Stimulated activated effector memory CD8-positive, alpha-beta T cell treated with anti-CD3 and anti-CD28 coated beads, Interleukin-12 subunit alpha, Interleukin-12 subunit beta, amount 100 ng/mL, for 72 hours (primary cell): ENCODE data around the gene BLMH.

Experiments
- ATAC-seq: fragments of 150-1000 bp; cut with Tn5 transposase; 2 replicates; pipeline ENCODE4 v1.10.0; 2021
- DNase-seq, 2 donors: peaks; one replicate each; pipeline ENCODE4 v3.0.0; 2021 to 2022; ENCODE audit warnings: low spot score in 2 of 2
- H3K27ac Mint-ChIP-seq: one replicate; pipeline ENCODE4 v1.8.0; 2022; ENCODE audit warnings: mild to moderate bottlenecking, mixed read lengths
- H3K36me3 Mint-ChIP-seq: one replicate; pipeline ENCODE4 v1.8.0; 2022; ENCODE audit warnings: mild to moderate bottlenecking, mixed read lengths
- H3K4me1 Mint-ChIP-seq: one replicate; pipeline ENCODE4 v1.8.0; 2022; ENCODE audit warnings: mixed read lengths
- H3K4me3 Mint-ChIP-seq: one replicate; pipeline ENCODE4 v1.8.0; 2022; ENCODE audit warnings: mild to moderate bottlenecking, mixed read lengths
- H3K9me3 Mint-ChIP-seq: one replicate; pipeline ENCODE4 v1.8.0; 2022; ENCODE audit warnings: mixed read lengths

BLMH gene

DNA sequence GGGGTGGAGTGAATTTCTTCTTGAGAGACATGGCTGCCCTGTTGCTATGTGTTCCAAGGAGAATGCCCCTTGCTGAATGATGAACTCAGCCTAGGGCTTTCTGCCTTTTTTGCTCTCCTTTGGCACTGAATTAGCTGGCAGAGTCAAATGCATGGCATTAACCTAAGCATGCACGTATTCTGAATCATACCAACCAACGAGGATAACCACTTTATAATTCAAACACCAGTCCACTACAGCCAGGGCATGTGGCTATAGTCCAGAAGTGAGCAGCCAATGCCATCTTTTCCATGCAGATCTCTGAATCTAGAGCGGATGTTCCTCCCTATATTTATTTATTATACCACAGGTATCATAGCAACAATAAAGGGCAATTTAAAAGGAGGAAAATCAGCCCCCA lies 26.4 kb upstream of the BLMH start:
- Mint-ChIP-seq H3K9me3 (no peaks in the 10 kb centered on the region), H3K27ac (no peak overlapping the region), H3K36me3 (no peaks in the 10 kb centered on the region), H3K4me1 (peaks cover 11% of the 10 kb centered on the region), H3K4me3 (no peak overlapping the region)
- ATAC-seq = no peak
- no peak for DNase-seq

DNA sequence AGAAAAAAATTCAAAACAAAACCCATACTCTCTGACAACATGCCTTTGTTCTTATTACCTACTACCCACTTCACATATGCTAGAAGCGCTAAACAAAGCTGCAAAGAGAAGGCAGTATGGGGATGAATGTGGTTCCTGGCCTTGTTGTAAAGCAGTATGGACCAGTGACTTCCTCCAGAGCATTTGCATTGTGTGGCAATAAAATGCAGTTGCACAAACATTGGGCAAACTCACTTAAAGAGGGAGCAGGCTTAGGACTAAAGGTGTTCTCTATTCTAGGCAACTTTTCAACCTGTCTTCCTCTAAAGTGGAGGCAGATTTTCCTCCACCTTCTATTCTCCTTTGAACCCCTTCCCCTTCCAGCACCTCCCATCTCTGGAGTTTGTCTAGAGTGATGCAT lies 25.0 kb upstream of the BLMH start:
- Mint-ChIP-seq H3K4me3 (no peak overlapping the region), H3K27ac (no peak overlapping the region), H3K36me3 (no peaks in the 10 kb centered on the region), H3K4me1 (peaks cover 6% of the 10 kb centered on the region), H3K9me3 (no peaks in the 10 kb centered on the region)
- no peak for ATAC-seq
- DNase-seq = no peak

DNA sequence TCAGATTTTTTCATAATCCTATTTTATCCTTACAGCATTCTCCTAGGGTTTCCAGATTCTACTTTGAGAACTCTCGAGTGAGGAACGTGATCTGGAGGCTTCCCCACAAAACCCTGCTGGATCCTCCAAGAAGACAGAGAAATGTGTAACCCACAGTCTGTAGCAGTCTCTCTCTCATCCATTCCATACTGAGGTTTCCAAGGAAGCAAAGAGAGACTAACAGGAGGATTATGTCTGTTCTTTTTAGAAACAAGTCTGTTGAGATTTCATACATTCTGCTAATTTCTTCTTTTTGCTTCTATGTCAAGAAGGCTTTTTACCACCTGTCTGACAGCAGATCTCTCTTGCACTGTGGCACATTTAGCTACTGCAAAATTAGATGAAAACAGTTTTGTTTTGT lies 23.4 kb upstream of the BLMH start:
- H3K4me3 Mint-ChIP-seq = no peak overlapping the region
- H3K4me1 Mint-ChIP-seq = peaks cover 6% of the 10 kb centered on the region
- no peak overlapping the region for H3K27ac Mint-ChIP-seq
- no peaks in the 10 kb centered on the region for H3K9me3 Mint-ChIP-seq
- H3K36me3 Mint-ChIP-seq = no peaks in the 10 kb centered on the region
- no peak for ATAC-seq
- no peak for DNase-seq

DNA sequence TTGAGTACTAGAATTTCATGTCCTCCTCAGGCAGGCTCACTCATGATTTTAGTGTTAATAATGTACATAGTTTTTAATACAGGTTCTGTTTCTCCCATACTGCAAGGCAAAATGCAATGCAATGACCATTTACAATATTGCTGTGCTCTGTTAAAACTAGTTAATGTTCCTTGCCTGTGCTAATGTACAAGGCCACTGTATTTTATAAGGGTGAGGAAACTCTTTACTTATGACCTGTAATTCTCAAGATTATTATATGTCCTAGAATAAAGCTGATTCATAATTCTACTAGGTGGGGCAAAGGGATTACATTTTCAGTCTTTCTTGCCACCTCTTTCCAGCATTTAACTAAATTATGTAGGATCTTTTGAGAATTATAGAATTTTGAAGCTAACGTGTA lies 22.7 kb upstream of the BLMH start:
- H3K4me1 Mint-ChIP-seq = peaks cover 6% of the 10 kb centered on the region
- no peak overlapping the region for H3K4me3 Mint-ChIP-seq
- no peaks in the 10 kb centered on the region for H3K9me3 Mint-ChIP-seq
- no peaks in the 10 kb centered on the region for H3K36me3 Mint-ChIP-seq
- ATAC-seq = no peak
- no peak overlapping the region for H3K27ac Mint-ChIP-seq
- DNase-seq = no peak

DNA sequence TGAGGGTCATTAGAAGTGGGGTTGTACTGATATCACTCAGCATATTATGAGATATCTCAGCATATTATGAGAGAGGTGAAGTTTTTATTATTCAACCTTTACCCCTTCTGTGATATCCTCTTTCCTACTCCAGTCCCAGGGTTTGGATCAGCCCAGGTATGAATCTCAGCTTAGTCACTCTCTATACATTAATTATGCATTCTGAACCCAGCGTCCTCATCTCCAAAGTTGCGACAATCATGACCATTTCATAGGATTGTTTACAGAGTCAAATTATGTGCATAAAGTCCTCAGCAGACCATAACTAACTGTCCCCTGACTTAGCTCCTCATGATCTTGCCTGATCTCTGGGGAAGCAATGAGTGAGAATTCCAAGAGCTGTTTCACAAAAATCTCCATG lies 20.5 kb upstream of the BLMH start:
- no peaks in the 10 kb centered on the region for H3K36me3 Mint-ChIP-seq
- ATAC-seq (no peak), DNase-seq (no peak)
- H3K4me1 Mint-ChIP-seq = peaks cover 6% of the 10 kb centered on the region
- H3K27ac Mint-ChIP-seq = no peak overlapping the region
- H3K4me3 Mint-ChIP-seq = no peak overlapping the region
- H3K9me3 Mint-ChIP-seq = no peaks in the 10 kb centered on the region

DNA sequence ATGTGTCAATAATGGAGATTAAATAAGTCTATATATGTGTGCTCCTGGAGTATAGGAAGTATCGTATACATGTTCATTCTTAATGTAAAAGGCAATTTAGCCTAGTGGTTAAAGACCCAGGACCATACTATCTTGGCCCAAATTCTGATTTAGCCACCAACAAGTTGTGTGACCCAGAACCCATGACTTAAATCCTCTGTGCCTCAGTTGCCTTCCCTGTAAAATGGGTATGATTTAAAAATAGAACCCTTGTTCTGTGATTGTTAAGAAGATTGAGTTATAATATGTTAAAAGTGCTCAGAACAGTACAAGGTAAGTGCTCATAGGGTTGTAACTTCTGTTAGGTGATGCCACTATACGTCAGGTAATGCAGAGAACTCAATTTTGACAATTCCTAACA lies 18.8 kb upstream of the BLMH start:
- no peak overlapping the region for H3K4me3 Mint-ChIP-seq
- DNase-seq (no peak), ATAC-seq (no peak)
- H3K36me3 Mint-ChIP-seq = no peaks in the 10 kb centered on the region
- no peak overlapping the region for H3K27ac Mint-ChIP-seq
- H3K4me1 Mint-ChIP-seq = peaks cover 5% of the 10 kb centered on the region
- H3K9me3 Mint-ChIP-seq = no peaks in the 10 kb centered on the region

DNA sequence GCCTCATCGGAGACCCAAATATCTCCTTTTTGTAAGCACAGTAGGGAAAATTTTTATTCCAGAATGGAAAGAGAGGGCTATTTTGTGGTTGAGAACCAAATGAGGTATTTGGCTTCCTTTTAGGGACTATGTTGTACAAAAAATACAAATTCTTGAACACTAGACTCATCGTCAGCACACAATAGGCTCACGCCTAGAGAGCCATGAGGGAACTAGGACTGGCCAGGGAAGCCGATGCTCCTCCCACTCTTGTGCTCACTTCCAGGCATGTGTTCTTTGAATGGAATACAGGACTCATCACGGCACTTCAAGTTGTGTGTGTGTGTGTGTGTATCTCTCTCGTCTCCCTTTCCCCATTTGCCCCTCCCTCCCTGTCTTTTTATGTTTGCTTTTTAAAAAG lies 17.8 kb upstream of the BLMH start:
- H3K9me3 Mint-ChIP-seq = no peaks in the 10 kb centered on the region
- ATAC-seq (no peak), DNase-seq (no peak)
- H3K4me1 Mint-ChIP-seq = no peaks in the 10 kb centered on the region
- H3K27ac Mint-ChIP-seq = no peak overlapping the region
- H3K36me3 Mint-ChIP-seq = no peaks in the 10 kb centered on the region
- H3K4me3 Mint-ChIP-seq = no peak overlapping the region

DNA sequence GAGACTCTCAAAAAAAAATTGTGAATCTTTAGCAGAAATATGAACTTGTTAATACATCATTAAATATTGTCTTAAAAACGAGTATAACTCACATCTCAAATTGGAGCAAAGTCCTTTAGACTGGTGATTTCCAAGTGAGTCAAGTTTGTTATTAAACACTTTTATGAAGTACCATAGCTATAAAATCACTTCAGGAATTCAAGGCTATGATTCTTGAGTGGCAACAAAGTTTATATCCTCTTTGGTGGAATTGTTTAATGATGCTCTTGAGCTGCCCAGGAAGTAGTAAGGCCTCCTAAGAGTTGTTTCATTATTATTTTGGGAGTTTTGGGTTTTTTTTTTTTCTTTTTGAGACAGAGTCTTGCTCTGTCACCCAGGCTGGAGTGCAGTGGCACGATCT lies 16.7 kb upstream of the BLMH start:
- ATAC-seq (no peak), DNase-seq (no peak)
- H3K4me1 Mint-ChIP-seq = no peaks in the 10 kb centered on the region
- no peaks in the 10 kb centered on the region for H3K9me3 Mint-ChIP-seq
- no peak overlapping the region for H3K4me3 Mint-ChIP-seq
- no peaks in the 10 kb centered on the region for H3K36me3 Mint-ChIP-seq
- no peak overlapping the region for H3K27ac Mint-ChIP-seq

DNA sequence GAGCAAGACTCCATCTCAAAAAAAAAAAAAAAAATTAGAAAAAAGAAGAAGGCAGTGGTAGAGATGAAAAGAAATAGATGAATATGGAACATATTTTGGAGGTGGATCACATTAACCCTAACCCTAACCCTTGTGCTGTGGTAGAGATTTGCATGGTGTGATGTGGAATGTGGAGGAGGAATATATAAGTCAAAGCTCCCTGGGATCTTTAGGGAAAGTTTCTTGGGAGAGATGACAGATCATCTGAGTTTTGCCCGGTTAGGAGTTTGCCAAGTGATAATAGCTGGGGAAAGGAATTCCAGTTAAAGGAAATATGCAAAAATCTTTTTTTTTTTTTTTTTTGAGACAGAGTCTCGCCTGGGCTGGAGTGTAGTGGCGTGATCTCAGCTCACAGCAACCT lies 13.0 kb upstream of the BLMH start:
- ATAC-seq (no peak), DNase-seq (no peak)
- Mint-ChIP-seq H3K4me3 (no peak overlapping the region), H3K4me1 (no peaks in the 10 kb centered on the region), H3K27ac (no peak overlapping the region), H3K9me3 (no peaks in the 10 kb centered on the region), H3K36me3 (no peaks in the 10 kb centered on the region)

DNA sequence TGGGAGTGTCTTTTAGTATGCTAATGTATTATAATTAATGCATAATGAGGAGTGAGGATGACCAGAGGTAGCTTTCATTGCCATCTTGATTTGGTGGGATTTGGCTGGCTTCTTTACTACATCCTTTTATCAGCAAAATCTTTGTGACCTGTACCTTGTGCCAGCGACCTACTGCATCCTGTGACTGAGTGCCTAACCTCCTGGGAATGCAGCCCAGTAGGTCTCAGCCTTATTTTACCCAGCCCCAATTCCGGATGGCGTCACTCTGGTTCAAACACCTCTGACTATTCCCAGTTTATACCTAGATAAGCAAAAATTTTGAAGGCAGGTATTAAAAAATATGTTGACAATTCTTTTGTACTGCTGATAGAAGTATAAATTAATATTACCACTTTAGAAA lies 10.5 kb upstream of the BLMH start:
- H3K36me3 Mint-ChIP-seq = no peaks in the 10 kb centered on the region
- H3K4me3 Mint-ChIP-seq = no peak overlapping the region
- H3K4me1 Mint-ChIP-seq = no peaks in the 10 kb centered on the region
- H3K27ac Mint-ChIP-seq = no peak overlapping the region
- no peaks in the 10 kb centered on the region for H3K9me3 Mint-ChIP-seq
- DNase-seq = no peak
- no peak for ATAC-seq

DNA sequence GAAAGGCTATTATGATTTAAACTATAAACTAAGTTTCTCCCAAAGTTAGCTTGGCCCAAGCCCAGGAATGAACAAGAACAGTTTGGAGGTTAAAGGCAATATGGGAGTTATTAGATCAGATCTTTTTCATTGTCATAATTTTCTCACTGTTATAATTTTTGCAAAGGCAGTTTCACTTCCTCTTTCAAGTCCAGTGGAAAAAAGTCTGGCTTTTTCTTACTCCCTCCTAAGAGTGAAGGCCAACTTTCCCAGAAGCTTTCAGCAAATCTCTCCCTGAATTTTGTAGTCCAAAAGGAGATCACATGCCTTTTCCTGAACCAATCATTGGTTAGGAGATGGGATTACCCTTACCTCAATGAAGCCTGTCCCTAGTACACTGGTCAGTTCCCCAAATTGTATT lies 9.1 kb upstream of the BLMH start:
- H3K4me3 Mint-ChIP-seq = no peak overlapping the region
- H3K36me3 Mint-ChIP-seq = no peaks in the 10 kb centered on the region
- no peaks in the 10 kb centered on the region for H3K9me3 Mint-ChIP-seq
- H3K27ac Mint-ChIP-seq = no peak overlapping the region
- H3K4me1 Mint-ChIP-seq = no peaks in the 10 kb centered on the region
- DNase-seq (no peak), ATAC-seq (no peak)

DNA sequence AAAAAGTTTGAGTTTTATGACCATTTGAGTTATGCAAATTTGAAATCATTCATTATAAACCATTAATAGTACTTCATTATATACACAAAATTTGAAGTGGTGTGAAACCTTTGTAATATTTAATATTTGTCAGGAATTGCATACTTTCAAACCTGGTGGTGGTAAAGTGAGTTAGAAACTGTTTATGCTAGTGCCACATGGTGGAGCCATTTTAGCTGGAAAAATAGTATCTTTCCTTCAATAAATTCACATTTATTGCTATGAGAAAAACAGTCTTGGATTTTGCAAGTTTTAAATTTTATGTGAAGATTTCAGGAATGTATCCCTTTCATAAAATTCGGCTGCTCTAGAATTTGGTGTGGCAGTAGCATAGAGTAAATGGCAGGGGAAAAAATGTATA lies 7.3 kb upstream of the BLMH start:
- Mint-ChIP-seq H3K4me1 (no peaks in the 10 kb centered on the region), H3K4me3 (no peak overlapping the region), H3K9me3 (no peaks in the 10 kb centered on the region), H3K36me3 (no peaks in the 10 kb centered on the region), H3K27ac (no peak overlapping the region)
- no peak for ATAC-seq
- no peak for DNase-seq

DNA sequence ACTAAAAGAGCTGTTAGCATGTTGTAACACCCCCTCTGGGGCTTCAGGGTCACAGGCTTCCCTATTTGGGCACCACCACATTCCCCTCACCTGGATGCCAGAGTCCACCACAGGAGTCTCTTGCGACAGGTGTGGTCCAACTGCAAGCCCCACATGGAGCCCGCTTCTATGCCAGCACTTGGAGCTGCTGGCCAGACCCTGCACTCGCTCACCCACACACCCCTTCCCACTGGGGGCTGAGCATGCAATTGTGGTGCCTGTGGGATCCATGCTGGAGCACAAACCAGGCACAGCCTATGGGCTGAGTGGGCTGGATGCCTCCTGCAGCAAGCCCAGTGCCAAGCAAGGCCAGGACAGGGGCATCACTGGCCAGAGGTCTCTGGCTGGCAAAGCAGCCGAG lies 6.0 kb upstream of the BLMH start:
- Mint-ChIP-seq H3K4me3 (no peak overlapping the region), H3K36me3 (no peaks in the 10 kb centered on the region), H3K27ac (no peak overlapping the region), H3K9me3 (no peaks in the 10 kb centered on the region), H3K4me1 (no peaks in the 10 kb centered on the region)
- DNase-seq (no peak), ATAC-seq (no peak)

DNA sequence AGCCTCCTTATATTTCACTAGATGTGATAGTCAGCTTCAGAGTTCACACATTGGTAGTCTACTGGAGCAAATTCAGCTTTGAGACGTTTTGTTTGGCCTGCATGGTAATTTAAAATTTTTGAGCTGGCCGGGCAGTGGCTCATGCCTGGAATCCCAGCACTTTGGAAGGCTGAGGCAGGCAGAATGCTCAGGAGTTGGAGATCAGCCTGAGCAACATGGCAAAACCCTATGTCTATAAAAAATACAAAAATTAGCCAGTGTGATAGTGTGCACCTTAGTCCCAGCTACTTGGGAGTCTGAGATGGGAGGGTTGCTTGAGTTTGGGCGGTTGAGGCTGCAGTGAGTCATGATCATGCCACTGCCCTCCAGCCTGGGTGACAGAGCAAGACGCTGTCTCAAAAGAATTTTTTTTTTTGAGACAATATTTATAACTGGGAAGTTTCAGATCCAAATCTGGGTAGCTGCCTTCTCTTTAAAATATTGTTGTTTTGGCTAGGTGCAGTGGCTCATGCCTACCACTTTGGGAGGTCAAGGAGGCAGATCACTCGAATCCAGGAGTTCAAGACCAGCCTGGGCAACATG lies 4.8 kb upstream of the BLMH start:
- Mint-ChIP-seq H3K36me3 (no peaks in the 10 kb centered on the region), H3K9me3 (no peaks in the 10 kb centered on the region), H3K4me1 (no peaks in the 10 kb centered on the region), H3K27ac (no peak overlapping the region), H3K4me3 (no peak overlapping the region)
- no peak for DNase-seq
- ATAC-seq = no peak

DNA sequence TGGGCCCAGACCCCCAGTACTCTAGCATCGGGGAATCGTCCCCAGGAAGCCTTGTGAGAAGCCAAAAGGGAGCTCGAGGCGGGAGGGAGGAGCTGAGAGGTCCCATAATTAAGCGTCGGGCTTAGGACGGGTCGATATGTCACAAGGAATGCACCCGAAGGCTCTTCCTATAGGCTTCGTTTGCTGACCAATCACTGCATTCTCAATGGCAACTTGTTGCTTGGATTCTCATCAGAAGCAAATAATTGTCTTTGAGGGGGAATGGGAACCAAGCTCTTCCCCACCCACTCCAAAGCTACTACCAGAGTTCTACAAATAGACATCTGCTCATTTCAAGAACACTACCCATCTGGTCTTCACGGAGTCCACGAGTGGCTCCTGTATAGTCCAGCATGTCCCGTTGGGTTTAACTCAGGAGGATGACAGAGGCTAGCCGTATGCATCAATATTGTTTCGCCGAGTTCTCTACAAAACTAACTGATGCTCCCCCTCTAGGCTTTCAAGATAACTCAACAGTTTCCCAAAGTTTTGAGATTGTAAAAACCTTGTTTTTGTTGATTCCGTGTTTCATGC lies 628 bp upstream of the BLMH start:
- H3K27ac Mint-ChIP-seq = peak overlapping the region; percentile 90
- ATAC-seq (no peak), DNase-seq (no peak)
- peaks cover 10% of the 10 kb centered on the region for H3K4me1 Mint-ChIP-seq
- peak overlapping the region; percentile 81 for H3K4me3 Mint-ChIP-seq
- H3K36me3 Mint-ChIP-seq = peaks cover 30% of the 10 kb centered on the region
- no peaks in the 10 kb centered on the region for H3K9me3 Mint-ChIP-seq

DNA sequence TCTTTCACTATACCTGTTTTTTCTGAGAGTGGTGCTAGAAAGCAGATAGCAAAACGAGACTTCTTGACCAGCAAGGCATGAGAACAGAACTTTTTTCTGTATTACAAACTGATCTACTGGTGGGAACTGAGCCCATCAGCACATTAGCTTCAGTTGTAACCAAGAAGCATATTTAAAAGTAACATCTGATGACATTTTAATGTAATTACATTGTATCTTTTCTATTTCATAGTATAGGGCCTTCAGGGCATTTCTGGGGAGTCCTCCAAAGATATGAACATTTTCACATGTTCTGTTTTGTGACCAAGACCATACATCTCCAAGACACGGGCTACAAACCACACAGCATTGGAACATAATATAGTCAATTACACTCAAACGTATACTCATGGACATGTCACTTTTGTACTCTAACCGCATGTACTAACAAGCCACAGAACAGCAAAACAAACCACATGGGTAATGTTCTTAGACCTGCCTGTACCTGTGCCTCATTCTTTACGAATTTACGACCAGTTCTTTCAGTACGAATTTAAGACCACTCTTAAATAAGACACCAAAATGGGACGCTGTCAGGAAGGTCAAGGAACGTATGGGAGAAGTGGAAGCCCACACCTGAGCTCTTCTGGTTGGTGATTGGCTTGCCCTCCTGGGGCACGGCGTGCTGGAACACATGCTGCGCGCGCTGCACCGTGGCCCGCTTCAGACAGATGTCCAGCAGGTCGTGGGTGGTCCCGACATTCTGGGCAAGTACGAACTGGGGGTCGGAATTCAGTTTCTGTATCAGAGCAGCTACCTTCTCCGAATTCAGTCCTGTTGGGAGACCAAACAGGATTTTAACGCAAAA lies 825 bp downstream of the BLMH start:
- peaks cover 10% of the 10 kb centered on the region for H3K4me1 Mint-ChIP-seq
- ATAC-seq (peak; percentile 89), DNase-seq (peak in 1 of 2 donors; percentile 83)
- H3K27ac Mint-ChIP-seq = peak overlapping the region; percentile 90
- peaks cover 45% of the 10 kb centered on the region for H3K36me3 Mint-ChIP-seq
- H3K4me3 Mint-ChIP-seq = peak overlapping the region; percentile 81
- H3K9me3 Mint-ChIP-seq = no peaks in the 10 kb centered on the region
